ENCODE results near the gene EN2.

The EN2 gene

DNA sequence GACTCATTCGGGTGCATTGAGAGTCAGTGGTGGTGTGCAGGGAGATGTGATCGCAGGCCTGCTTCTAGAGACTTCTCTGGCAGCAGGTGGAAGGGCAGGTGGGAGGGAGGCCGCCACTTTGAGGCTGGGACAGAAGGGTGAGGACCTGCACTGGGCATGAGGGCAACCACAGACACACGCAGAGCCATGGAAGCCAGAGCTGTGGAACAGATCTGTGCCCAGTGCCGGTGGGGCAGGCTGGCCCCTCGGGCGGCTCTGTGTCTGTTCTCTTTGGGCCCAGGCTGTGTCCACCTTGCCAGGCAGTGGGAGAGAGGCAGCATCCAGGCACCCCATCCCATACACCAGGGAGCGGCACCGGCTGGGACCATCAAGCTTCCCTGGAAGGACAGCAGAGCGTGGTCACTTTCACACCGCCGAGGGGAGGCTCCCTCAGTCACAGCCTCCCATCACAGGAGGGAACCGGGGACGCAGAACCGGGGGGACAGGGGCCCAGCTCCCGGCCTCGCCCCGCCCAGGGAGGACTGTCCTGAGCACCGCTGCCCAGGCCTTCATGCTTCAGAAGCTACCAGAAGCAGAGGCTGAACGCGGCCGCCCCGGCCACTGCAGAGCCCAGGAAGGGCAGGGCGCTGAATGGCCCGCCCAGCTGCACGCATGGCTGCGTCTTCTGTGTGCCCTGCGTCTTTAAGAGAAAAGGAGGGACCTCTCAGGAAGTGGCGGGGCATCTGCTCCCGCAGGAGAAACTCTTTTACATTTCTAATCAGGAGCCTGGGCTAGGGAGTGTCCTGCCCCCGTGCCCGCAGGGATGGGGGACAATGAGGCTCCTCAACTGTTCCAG, 32.1 kb downstream of the EN2 start:
- Histone ChIP-seq H3K36me3 (ENCODE audit: insufficient read depth) (no peaks in the 10 kb centered on the region), H4K20me1 (ENCODE audit: insufficient read depth) (no peaks in the 10 kb centered on the region), H3K4me2 (peak overlapping the region; percentile 51), H3K9ac (no peak overlapping the region; the same call in 1 of the 2 replicates), H3K27me3 (ENCODE audit: insufficient read depth, low read depth) (no peaks in the 10 kb centered on the region; the same call in 1 of the 2 replicates), H3K27ac (no peak overlapping the region), H3K4me3 (IDR thresholded peaks at IDR 0.05; ENCODE audit: insufficient read depth, low read depth, low read length) (no peak overlapping the region), H3K79me2 (ENCODE audit: insufficient read depth, low read depth) (no peaks in the 10 kb centered on the region), H2AFZ (ENCODE audit: low read depth) (peak overlapping the region; percentile 75), H3K4me1 (ENCODE audit: low read depth, poor library complexity, severe bottlenecking) (peaks cover 18% of the 10 kb centered on the region)
- TF ChIP-seq, protein P1, sequence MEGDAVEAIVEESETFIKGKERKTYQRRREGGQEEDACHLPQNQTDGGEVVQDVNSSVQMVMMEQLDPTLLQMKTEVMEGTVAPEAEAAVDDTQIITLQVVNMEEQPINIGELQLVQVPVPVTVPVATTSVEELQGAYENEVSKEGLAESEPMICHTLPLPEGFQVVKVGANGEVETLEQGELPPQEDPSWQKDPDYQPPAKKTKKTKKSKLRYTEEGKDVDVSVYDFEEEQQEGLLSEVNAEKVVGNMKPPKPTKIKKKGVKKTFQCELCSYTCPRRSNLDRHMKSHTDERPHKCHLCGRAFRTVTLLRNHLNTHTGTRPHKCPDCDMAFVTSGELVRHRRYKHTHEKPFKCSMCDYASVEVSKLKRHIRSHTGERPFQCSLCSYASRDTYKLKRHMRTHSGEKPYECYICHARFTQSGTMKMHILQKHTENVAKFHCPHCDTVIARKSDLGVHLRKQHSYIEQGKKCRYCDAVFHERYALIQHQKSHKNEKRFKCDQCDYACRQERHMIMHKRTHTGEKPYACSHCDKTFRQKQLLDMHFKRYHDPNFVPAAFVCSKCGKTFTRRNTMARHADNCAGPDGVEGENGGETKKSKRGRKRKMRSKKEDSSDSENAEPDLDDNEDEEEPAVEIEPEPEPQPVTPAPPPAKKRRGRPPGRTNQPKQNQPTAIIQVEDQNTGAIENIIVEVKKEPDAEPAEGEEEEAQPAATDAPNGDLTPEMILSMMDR (conservative IDR thresholded peaks at IDR 0.05; ENCODE audit: low read depth, low read length): no peak

DNA sequence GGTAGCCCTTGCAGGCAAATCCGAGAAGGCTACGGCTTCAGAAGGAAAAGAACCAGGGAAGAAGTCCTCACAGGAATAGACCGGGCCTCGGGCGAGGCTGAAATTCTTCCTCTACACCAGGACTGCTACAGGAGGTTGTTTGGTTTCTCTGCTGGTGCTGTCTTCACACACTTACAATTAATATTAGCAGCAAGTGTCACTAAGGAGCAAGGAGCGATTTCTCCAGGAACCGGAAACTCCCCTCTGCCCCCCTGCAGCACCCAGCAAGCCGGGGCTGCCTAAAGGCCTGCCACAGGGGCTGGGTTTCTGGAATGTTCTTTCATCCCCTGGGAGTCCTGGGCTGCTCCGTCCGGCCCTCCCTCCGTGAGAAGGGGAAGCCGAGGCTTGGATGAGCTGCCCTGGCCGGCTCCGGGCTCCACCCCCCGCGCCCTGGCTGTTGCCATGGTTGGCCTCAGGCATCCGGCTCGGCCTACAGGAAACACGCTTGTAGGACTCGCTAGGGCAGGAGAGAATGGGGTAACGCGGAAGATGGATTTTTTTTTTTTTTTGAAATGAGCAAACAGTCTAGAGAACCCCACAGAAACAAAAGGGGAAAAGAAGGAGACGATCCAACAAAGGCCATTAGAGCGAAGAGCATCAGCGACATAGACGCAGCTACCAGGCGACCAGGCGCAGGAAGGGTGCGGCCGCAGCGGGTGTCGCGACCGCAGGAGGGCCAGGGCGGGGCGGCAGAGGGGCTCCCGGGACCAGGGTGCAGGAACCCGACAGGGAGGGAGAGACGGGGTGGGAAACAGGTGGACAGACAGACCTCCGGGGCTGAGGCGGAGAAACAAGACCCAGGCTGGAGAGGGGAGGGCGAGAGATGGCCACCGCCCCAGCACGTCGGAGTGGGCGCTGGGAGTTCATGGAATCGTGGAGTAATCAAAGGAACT, 33.0 kb downstream of the EN2 start:
- H3K79me2 ChIP-seq (ENCODE audit: insufficient read depth, low read depth): no peaks in the 10 kb centered on the region
- no peak overlapping the region for H3K9ac ChIP-seq
- no peak overlapping the region for H3K27ac ChIP-seq
- H3K4me2 ChIP-seq: no peak overlapping the region
- H3K27me3 ChIP-seq (ENCODE audit: insufficient read depth, low read depth): no peaks in the 10 kb centered on the region; the same call in 1 of the 2 replicates
- H3K4me3 ChIP-seq (IDR thresholded peaks at IDR 0.05; ENCODE audit: insufficient read depth, low read depth, low read length): no peak overlapping the region
- TF ChIP-seq, protein P1 (conservative IDR thresholded peaks at IDR 0.05; ENCODE audit: low read depth, low read length): no peak
- no peaks in the 10 kb centered on the region for H3K36me3 ChIP-seq (ENCODE audit: insufficient read depth)
- no peaks in the 10 kb centered on the region for H4K20me1 ChIP-seq (ENCODE audit: insufficient read depth)
- H2AFZ ChIP-seq (ENCODE audit: low read depth): no peak overlapping the region
- peaks cover 18% of the 10 kb centered on the region for H3K4me1 ChIP-seq (ENCODE audit: low read depth, poor library complexity, severe bottlenecking)

DNA sequence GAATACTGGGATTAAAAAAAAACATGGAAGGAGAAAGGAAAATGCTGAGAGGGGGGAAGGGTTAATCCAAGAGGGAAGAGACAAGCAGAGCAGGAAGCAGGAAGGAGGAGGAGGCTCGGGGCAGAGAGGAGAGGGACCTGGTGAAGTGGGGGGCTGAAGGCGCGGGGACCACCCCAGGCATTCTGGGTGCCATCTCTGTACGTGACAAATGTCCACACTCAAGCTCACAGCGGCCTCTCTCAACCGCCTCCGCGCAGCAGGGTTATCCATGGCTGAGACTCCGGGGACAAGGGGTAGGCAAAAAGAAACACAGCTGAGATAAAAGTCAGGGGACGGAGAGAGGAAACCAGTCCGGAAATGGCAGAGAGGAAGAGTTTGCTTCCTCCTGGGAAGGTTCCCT, 33.9 kb downstream of the EN2 start:
- Histone ChIP-seq H3K9ac (no peak overlapping the region), H3K27me3 (ENCODE audit: insufficient read depth, low read depth) (no peaks in the 10 kb centered on the region; the same call in 1 of the 2 replicates), H2AFZ (ENCODE audit: low read depth) (no peak overlapping the region), H4K20me1 (ENCODE audit: insufficient read depth) (no peaks in the 10 kb centered on the region), H3K4me1 (ENCODE audit: low read depth, poor library complexity, severe bottlenecking) (peaks cover 18% of the 10 kb centered on the region), H3K36me3 (ENCODE audit: insufficient read depth) (no peaks in the 10 kb centered on the region), H3K4me3 (IDR thresholded peaks at IDR 0.05; ENCODE audit: insufficient read depth, low read depth, low read length) (no peak overlapping the region), H3K4me2 (no peak overlapping the region), H3K79me2 (ENCODE audit: insufficient read depth, low read depth) (no peaks in the 10 kb centered on the region), H3K27ac (no peak overlapping the region)
- TF ChIP-seq, protein P1 (conservative IDR thresholded peaks at IDR 0.05; ENCODE audit: low read depth, low read length): no peak

DNA sequence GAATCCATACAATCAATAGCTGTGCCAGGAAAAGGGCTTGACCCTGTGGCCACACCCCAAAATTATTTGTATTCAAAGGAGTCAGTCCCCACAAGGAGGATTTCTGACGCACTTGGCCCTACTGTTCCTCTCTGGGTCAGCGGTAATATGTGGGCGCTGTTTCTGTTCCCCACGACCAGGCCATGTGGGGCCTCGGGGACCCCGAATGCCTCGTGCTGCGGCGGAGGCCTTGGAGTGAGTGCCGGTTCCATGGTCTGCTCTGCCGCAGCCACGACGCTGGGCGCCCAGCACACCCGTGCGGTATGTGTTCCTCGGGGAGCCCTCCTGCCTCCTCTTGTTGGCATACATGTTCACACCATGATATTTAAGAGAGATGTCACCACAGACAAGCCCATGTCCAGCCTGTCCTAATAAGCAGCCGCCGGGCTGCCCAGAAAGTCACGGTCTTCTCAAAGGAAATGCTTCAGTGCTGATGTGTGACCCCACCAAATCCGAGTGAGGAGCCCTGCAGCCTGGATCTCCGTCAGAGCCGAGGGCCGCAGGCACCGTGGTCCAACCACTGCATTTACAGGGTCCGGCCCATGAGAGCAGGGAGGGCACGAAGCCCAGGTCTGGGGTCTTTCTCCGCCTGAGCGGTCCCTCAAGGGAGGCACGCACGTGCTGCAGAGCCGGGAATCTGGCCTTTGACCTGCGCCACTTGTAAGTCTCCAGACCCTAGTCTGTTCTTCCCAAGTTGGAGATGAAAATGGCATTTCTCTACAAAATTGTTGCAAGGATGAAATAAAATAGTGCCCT, 36.0 kb downstream of the EN2 start:
- no peak overlapping the region for H3K9ac ChIP-seq
- no peaks in the 10 kb centered on the region for H3K79me2 ChIP-seq (ENCODE audit: insufficient read depth, low read depth)
- H3K4me1 ChIP-seq (ENCODE audit: low read depth, poor library complexity, severe bottlenecking): peaks cover 10% of the 10 kb centered on the region
- H2AFZ ChIP-seq (ENCODE audit: low read depth): no peak overlapping the region
- no peak overlapping the region for H3K4me2 ChIP-seq
- H3K4me3 ChIP-seq (IDR thresholded peaks at IDR 0.05; ENCODE audit: insufficient read depth, low read depth, low read length): no peak overlapping the region
- H3K27ac ChIP-seq: no peak overlapping the region
- H3K27me3 ChIP-seq (ENCODE audit: insufficient read depth, low read depth): no peaks in the 10 kb centered on the region; the same call in 1 of the 2 replicates
- H3K36me3 ChIP-seq (ENCODE audit: insufficient read depth): no peaks in the 10 kb centered on the region
- H4K20me1 ChIP-seq (ENCODE audit: insufficient read depth): no peaks in the 10 kb centered on the region
- TF ChIP-seq, protein P1 (conservative IDR thresholded peaks at IDR 0.05; ENCODE audit: low read depth, low read length): no peak

All from KMS-11 (cell line).